NCI-H2029 treated with DMSO at 0.1 percent for 48 hours (cell line): ENCODE measurements around the gene ZNF512B.

Source experiments
- DNase-seq: peaks from one replicate; lab custom pipeline; 2025; lab: John Stamatoyannopoulos, UW

The ZNF512B gene

DNA sequence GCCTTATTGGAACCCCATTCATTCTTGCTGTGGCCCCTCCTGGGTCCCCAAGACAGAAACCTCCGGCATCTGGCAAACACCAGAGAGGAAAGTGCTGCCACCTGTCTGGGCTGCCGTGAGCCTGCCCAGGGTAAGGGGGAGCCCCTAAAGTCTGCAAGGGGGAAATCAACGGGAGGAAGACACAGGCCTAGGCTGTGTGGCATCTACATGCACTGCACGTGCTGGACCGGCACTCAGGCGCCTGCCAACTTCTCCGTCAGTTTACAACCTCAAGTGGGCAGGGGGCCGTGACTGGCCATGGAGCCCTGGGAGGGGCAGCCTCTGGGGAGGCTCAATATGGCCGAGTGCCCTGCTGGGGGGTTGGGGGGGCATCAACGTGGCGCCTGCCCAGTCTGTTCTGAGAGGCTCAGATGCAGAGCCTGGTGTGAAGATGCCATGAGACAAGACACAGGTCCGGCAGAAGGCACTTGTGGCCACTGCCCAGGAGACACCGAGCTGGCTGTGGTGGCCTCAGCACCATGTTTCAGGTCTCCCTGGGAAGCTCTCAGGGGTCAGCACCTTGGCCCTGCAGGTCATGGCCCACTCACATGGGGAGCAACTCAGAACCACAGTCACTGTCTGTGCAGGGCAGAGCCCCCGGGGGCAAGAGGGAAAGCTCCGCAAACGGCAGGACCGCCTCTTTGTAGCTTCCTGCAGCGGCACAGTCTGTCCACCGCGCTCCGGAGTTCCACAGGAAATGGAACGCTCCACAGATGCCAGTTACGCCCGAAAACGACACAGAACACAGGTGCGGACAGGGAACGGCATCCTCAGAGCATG lies 21.9 kb downstream of the ZNF512B start:
- DNase-seq: no peak

DNA sequence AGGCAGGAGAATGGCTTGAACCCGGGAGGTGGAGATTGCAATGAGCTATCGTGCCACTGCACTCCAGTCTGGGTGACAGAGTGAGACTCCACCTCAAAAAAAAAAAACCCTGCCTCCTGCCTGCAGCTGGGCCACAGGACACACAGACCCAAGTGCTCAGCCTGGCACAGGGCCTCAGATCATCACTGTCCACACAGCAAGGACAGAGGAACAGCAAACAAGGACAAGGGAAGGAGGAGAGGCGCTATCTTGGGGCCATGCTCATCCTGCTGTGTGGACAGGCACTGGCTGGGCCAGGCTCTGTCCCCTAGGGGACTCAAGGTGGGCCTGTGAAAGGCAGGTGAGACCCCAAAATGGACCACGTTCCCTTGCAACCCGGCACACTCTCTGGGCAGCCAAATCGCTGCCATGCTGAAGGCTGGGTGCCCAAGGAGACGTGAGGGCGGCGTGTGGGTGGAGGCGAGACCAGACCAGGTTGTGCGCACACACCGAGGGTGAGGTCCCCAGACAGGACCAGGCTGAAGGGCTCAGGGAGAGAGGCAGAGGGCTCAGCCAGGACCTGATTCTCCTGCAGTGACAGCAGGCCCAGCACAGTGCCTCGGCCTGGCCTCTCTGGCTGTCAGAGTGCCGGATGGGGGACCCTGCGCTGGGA lies 22.6 kb downstream of the ZNF512B start:
- no peak for DNase-seq

DNA sequence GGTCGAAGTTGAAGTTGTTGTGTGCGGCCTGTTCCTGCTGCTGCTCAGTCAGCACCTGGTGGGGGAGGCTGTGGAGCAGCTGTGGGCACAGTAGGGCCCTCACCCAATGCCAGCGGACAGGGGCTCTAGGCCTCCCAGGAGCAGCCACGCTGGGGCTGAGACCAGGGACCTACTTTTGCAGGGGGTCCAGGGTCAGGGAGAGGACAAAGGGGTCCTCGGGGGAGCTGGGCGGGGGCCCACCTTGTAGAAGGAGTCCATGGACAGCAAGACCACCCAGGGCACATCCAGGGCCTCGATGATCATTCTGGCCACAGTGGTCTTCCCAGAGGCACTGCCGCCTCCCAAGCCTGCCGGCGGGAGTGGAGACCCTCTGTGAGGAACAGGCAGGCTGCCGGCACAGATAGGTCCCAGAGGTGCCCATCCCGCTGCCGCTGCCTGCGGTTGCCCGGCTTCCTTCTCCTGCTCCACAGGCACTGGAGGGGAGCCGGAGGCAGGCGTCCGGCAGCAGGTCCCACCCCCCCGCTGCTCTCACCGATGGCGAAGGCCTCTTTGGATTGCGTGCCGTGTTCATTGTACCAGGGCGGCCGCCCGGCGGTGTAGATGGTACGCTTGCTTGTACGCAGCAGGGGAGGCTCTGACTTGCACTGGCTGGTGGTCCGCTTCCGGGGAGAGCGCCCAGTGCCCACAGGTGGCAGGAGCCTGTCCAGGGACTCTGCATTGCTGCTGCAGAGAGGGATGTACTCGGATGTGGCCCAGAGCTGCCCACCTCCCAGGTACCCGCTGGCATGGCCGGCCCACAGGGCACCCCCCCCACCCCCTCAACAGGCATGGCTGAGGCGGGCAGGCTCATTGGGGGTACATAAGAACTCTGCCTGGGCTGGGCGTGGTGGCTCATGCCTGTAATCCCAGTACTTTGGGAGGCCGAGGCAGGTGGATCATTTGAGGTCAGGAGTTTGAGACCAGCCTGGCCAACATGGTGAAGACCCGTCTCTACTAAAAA lies 23.5 kb downstream of the ZNF512B start:
- DNase-seq: no peak

DNA sequence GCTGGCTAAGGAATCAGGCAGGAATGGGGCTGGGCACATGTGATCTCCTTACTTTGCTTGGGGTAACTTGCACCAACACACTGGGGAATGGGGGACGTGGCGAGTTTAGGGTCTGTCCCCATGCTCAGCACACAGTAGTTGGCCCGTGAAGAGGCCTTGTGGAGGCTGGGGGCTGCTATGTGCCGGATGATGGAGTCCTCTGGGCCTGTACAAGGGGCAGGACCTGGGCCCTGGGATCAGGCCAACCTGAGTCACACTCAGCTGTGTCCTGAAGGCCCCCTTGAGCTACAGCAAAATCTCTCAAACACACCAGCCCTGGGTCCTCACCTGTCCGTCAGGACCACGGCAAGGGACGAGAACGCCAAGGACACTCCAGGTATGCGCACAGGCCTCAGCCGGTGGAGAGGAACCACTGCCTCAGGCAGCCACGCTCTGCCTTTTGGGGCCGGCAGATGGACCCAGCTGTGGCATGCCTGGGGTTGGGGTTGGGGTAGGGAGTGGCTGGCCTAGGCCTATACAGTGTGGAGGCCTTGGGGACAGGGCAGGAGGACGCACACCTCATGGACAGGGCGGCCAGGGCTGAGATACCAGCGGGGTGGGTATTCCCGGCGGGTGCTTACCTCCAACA lies 24.6 kb downstream of the ZNF512B start:
- DNase-seq: no peak

DNA sequence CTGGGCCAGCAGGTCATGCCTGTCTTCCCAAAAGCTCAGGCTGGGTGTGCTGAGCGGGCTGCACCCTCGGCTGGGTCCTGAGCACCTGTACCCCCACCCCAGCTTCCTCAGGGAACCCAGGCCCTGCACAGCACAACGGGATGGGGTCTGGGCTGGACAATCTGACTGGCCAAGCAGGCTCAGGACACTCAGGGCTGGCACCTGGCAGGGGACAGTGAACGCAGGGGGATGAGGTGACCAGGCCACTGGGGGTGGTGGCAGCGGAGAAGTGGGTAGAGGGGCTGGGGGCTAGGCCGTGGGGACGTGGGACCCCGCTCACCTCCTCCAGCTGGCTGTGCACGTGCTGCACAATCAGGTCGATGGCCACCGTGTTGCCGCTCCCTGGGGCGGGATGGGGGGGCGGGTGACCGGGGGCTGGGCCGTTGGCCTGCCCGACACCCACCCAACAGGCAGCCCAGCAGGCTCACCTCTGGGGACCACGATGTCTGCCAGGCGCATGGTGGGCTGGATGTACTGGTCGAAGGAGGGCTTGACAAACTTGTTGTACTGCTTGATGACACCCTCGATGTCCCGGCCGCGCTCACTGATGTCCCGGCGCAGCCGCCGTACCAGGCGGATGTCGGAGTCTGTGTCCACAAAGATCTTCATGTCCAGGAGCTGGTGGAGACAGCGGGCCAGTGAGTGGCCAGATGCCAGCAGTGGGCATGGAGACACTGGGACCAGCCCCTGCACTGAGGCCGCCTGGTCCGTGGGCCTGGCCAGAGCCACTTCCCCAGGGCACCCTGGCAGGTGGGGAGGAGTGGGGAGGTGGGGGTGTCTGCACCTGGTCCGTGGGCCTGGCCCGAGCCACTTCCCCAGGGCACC lies 25.4 kb downstream of the ZNF512B start:
- no peak for DNase-seq

DNA sequence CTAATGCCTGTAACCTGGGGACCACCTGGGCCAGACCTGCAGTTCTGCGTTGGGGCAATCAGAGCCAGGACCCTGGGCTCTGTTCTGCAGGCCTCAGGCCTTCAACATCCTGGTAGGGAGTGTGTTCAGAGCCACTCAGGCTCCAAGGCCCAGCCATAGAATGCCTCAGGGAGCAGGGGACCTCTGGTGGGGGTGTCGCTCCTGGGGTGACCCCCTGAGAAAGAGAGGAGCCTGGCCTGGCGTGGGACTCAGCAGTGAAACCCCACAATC lies 26.0 kb downstream of the ZNF512B start:
- DNase-seq: no peak

DNA sequence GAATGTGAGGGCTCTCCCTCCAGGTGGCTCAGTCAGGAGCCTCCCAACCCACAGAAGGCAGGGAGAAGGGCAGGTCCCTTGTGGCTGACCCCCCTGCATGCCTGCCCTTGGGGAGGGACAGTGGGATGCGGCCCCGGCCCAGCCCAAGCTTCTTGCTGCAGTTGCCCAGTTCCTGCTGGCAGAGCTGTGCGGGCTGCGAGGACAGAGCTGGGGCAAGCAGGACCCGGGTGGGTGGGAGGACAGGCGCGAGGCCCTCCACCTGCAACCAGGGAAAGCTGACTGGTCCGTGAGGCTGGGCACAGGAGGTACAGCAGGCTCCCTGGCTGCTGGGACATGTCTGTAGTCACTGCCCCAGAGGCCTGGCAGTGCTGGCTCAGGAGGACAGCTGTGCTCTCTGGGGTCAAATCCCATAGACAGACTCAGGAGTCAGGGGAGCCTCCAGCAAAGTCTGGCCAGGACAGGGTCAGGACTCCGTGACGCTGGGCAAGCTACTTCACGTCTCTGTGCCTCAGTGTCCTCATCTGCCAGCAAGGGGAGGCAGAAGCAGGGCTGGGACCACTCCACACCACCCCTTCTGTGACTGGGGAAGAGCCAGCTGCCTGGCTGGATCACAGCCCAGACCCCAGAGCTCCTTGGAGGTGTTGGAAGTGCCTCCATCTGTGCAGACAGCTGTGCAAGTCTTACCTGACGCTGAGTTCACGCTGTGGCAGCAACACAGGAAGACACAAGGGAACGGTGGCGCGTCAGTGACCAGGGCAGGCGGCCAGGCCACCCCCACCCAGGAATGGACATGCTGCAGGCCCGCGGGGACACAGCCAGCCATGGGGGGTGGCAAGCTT lies 26.5 kb downstream of the ZNF512B start:
- DNase-seq: no peak

DNA sequence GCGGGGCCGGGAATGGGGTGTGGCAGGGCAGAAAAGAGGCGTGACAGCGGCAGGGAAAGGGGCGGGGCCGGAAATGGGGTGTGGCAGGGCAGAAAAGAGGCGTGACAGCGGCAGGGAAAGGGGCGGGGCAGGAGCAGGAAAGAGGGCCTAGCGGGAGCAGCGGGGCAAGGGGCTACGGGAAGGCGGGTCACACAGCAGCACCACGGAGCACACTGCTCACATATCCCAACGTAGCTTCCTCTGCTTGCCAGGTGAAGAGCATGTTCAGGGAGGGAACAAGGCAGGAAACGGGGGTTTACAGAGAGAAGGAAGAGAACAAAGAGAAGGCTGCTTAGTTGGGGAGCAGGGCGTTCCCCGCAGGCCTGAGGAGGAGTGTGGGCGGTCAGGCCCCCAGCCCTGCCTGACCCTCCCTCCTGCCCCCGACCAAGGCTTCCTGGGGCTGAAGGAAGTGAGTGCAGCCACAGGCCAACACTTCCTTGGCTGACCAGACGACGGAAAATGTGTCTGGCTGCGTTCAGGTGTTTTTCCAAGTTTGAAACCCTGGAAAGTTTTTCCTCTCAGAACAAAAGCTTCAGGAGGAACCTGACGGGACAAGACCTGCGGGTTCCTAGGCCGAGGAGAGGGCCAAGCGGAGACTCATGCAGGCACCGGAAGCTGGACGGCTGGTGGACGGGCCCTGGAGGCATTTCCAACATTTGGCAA lies 27.3 kb downstream of the ZNF512B start:
- no peak for DNase-seq

DNA sequence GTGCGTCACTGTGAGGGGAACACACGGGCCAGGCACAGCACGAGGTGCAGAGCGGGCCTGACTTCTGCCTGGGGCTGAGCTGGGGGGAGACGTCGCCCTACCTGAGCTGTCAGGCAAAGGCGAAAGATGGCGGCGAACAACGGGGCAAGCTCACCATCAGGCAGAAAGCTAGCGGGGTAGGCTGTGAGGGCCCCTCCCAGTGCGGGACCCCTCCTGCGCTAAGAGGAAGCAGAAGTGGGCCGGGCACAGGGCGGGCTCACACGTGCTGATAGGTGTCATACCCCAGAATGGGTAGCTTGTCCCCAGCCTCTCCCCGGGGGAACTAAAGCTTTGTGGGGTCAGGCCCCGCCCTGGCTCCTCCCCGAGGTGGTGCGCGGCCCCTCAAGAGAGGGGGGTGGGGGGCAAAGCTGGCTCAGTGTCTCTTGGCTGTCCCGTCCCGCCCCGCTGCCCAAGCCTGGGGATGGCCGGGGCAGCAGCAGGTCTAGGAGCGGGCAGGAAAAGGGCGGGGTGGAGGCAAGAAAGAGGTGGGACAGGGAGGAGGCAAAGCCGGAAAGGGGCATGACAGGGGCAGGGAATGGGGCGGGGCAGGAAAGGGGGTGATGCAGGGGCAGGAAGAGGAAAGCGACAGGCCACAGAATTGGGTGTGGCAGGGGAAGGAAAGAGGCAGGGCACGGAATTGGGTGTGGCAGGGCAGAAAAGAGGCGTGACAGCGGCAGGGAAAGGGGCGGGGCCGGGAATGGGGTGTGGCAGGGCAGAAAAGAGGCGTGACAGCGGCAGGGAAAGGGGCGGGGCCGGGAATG lies 28.2 kb downstream of the ZNF512B start:
- no peak for DNase-seq

DNA sequence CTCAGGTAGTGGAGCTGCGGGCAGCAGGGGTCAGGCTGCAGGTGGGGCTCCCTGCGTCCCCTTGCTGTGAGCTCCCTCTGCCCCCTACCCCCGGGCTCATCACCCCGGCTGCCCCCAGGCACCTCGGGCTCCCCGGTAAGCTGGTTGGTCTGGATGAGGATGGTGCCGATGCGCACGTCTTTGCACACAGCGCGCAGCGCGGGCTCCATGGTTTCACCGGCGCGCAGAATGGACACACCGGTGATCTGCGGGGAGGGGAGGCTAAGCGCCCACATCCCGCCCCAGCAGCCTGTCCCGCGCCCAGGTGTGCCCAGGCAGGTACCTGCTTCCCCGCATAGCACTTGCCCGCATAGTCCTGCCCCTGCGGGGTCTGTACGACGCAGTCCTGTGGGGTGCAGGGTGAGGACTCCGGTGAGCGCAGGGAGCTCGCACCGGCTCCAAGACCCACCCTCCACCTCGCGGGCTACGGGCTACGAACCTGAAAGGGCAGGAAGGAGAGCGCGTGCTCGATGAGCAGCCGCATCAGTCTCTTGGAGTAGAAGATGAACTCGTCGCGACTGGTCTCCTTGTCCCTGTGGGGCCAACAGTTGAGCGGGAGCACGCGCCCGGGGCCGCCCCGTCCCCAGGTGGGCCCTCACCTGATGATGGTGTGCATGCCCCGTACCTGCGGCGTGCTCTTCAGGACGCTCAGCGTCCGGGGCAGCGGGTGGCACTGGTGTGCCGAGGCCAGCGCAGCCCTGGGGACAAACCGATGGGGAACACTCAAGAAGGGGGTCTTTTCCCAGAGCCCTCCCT lies 29.1 kb downstream of the ZNF512B start:
- DNase-seq: no peak

DNA sequence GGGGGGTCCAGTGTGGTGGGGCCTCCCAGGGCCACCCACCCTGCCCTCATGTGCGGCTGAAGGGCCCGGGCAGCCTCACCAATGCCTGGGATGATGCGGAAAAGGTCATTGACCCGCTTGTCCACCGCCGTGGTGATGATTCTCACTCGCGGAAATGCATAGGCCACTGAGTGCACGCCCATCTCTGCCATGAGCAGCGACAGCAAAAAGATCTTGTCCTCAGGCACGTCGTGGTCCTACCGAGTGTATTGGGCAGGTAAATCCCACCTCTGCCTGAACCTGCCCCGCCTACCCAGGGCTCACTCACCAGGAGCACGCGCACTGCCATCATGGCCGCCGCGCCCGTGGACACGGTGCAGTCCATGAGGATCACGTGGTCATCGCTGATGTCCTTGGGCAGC lies 29.7 kb downstream of the ZNF512B start:
- no peak for DNase-seq

DNA sequence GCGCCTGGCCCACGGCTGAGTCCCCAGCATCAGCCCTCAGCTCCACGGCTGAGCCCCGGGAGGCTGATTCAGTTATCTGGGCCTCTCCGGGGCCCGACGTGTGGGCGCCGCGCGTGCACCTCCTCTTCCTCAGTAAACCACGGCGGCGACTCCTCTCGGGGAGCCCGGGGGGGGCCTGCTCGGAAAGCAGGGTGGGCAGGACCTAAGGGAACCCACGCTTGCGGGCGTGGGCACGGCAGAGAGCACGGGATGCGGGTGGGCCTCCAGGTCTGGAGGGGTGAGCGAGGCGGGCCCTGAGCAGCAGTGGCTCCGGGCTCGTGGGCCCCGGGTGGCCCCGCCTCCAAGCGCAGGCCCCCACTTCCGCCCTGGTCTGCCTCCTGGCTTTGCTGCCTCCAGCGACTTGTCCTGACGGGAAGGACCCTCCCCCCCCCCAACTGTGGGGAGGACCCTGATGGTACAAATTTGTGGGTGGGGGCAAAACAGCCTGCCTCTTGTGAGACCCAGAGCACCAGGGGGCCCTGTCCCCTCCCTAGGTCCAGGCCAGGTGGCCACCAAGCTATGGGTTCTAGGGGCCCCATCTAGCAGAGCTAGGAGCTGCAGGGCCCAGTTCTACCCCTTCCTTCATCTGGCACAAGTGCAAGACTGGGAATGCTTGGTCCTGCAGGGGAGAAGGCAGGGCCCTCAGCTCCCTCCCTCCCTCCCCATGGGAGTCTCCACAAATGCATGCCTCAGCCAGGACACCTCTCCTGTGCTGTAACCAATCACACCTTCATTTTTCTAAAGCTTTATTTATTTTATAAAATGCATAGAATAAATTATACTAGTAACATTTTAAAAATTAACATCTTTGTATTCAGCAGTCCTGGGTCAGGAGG lies 30.4 kb downstream of the ZNF512B start:
- DNase-seq: no peak

DNA sequence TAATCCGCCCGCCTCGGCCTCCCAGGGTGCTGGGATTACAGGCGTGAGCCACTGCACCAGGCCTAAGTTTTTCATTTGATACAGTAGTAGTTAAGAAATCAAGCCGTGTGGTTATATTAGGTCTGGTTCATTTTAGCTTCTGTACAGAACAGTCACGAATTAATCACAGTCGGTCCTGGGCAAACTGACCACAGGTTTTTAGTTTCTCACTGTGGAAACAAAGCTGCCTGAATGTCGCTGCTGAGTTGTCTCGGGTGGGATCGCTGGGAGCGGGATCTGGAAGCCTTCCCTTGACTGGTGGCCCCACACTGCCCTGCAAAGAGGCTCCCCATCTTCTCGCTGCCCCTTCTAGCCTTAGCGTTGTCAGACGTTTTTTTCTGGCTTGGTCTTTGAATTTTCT lies 32.1 kb downstream of the ZNF512B start:
- no peak for DNase-seq

DNA sequence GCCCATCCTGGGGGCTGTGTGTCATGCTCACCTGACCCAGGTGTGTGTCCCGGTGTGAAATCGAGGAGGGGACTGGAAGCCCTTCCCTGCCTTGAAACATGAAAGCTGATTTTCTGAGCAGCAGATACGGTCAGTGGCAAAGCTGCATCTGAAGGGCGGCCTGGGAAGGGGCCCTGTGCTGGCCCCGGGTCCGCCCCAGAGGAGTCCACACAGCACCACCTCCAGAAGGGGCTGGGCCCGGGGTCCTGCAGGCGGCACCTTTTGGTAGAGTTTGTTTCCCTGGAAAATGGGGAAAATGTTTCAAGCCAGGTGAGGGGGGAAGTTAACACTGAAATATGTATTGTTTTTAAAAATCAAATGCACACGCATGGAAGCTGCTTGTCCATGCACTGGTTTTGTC lies 34.3 kb downstream of the ZNF512B start:
- DNase-seq: no peak

DNA sequence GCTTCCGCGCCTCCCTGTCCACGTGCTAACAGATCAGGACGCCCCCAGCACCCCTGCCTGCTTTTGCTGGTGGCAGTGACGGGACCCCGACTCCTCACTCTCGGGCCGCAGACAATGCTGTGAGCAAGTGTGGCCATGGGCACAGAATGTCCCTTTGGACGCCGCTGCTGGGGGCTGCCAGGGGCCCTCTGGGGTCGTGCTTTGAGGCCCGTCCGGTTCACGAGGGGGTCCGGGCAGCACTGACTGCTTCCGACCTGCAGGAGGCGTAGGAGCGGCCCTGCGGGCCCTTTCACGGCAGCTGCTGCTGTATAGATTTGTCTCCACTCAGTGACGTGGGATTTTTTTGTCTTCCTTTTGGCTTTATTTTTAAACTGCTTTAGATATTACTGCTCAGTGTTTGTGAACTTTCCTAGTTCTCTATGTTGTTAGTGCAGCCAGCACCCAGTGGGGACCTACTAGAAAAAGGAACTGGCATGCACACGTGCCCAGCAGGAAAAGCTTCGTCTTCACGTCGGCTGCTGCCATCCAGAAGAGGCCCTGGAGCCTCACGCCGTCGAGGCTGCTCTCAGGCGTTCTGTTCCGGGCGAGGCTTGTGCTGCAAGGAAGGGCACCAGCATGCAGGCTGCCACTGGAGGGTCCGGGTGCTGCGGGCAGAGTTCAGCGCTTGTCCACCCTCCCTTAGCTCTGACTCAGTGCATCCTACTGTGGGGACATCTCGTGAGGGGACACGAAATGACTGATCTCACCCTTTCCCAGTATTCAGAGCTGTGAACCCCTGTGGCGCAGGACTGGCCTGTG lies 35.3 kb downstream of the ZNF512B start:
- no peak for DNase-seq

DNA sequence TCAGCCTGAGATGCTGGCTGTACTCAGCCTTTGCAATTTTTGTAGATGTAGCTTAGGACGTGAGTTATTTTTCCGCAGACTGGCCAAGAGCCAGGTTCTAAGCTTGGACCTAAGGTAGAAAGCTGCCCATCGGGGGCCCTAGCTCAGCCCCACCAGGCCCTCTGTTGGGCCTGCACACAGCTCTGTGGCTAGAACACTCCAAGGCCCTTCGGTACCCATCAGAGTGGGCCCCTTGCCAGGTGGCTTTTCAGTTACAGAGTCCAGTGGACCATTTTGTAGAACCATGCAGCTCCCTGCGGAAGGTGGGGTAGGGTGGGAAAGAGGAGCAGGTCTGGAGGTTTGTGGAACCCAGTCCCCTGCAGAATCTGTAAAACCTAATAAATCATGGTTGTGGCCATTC lies 36.1 kb downstream of the ZNF512B start:
- DNase-seq: no peak
